Endothelial cell of umbilical vein (primary cell): ENCODE measurements around the gene CNGB1. TPM values are rescaled to one million over a fixed set of nuclear protein-coding genes. Genes with fewer than 3 reads are reported as not detected.

Experiments
- BruUV-seq: library from RNA; stranded (reverse); fragments of 400-500 nt; replicated peaks from 2 replicates; lab custom pipeline; 2021; lab: Mats Ljungman, UMichigan
- CTCF ChIA-PET: fragments of 300-600, 350-600 bp; sonication (Branson Sonifier 250); formaldehyde crosslinking; loops from one replicate; lab custom pipeline; 2021; ENCODE audit warnings: antibody characterized with exemption, inconsistent platforms; lab: Charles Lee
- POLR2A ChIA-PET: fragments of 300-600, 350-600 bp; sonication (Branson Sonifier 250); formaldehyde crosslinking; loops from one replicate; lab custom pipeline; 2021; ENCODE audit warnings: antibody characterized with exemption, inconsistent platforms; lab: Charles Lee
- DNase-seq: peaks from one replicate; pipeline ENCODE4 v3.0.0-alpha.2; 2011; ENCODE audit warnings: low read depth, low spot score
- FAIRE-seq: peaks from 2 replicates; lab custom pipeline; 2011; peaks lifted over from hg19 to GRCh38; lab: Jason Lieb, UNC
- H2AFZ ChIP-seq: 2 replicates; pipeline ENCODE4 v1.6.0; 2012; ENCODE audit warnings: low read depth, low read length, control low read depth, inconsistent platforms
- H3K27ac ChIP-seq: 2 replicates; pipeline ENCODE4 v1.5.1; 2011; ENCODE audit warnings: low read depth, mild to moderate bottlenecking, control low read depth, low read length, moderate library complexity; ENCODE audit not compliant: insufficient read depth
- H3K27me3 ChIP-seq, 2 experiments: 2 replicates each; pipeline versions ENCODE4 v1.6.0 to v1.6.1; 2011; ENCODE audit warnings: low read length in 2 of 2, mixed read lengths in 1 of 2; ENCODE audit not compliant: control insufficient read depth in 2 of 2, insufficient read depth in 2 of 2
- H3K36me3 ChIP-seq, 2 experiments: 2 replicates in 1 of 2; 3 replicates in 1 of 2; pipeline ENCODE4 v1.5.1; 2011; ENCODE audit warnings: low read length in 2 of 2, mild to moderate bottlenecking in 1 of 2, moderate library complexity in 1 of 2; ENCODE audit not compliant: control insufficient read depth in 2 of 2, insufficient read depth in 2 of 2; ENCODE audit errors: extremely low read depth in 1 of 2
- H3K4me1 ChIP-seq: 3 replicates; pipeline ENCODE4 v1.5.1; 2011; ENCODE audit warnings: mild to moderate bottlenecking, low read length; ENCODE audit not compliant: control insufficient read depth, insufficient read depth; ENCODE audit errors: extremely low read depth
- H3K4me2 ChIP-seq: 2 replicates; pipeline ENCODE4 v1.6.1; 2011; ENCODE audit warnings: low read length, control low read depth, mixed read lengths; ENCODE audit not compliant: insufficient read depth
- H3K4me3 ChIP-seq, 3 experiments: fragments of 200-600 bp in 1 of 3; sonication (generic), shearing (Covaris generic) in 1 of 3; replicated peaks in 1 of 3; 2 replicates each; pipeline ENCODE4 v1.5.1; 2011 to 2016; ENCODE audit warnings: control low read depth in 3 of 3, low read length in 3 of 3, mild to moderate bottlenecking in 2 of 3, inconsistent platforms in 1 of 3, low read depth in 1 of 3, moderate library complexity in 1 of 3; ENCODE audit not compliant: insufficient read depth in 1 of 3
- H3K79me2 ChIP-seq: 2 replicates; pipeline ENCODE4 v1.6.0; 2012; ENCODE audit warnings: low read length, inconsistent platforms; ENCODE audit not compliant: control insufficient read depth, insufficient read depth
- H3K9ac ChIP-seq: replicated peaks from 2 replicates; pipeline ENCODE3; 2011; ENCODE audit warnings: low read length, control low read depth; ENCODE audit not compliant: insufficient read depth; ENCODE audit errors: extremely low read depth
- H3K9me1 ChIP-seq: replicated peaks from 3 replicates; pipeline ENCODE4 v1.6.0; 2011; ENCODE audit warnings: mild to moderate bottlenecking, low read length; ENCODE audit not compliant: control insufficient read depth, insufficient read depth; ENCODE audit errors: extremely low read depth
- H3K9me3 ChIP-seq: replicated peaks from 2 replicates; pipeline ENCODE4 v1.5.1; 2012; ENCODE audit warnings: low read length, inconsistent platforms; ENCODE audit not compliant: control insufficient read depth, insufficient read depth
- H4K20me1 ChIP-seq: replicated peaks from 2 replicates; pipeline ENCODE3; 2011; ENCODE audit warnings: mild to moderate bottlenecking, low read length; ENCODE audit not compliant: control insufficient read depth, insufficient read depth; ENCODE audit errors: extremely low read depth
- CTCF ChIP-seq, 2 donors: IDR thresholded peaks; 1 replicate in 1 of 2; 2 replicates in 1 of 2; pipeline ENCODE4 v1.5.1; 2011; ENCODE audit warnings: low read length in 2 of 2, mild to moderate bottlenecking in 2 of 2, moderate library complexity in 2 of 2, control low read depth in 1 of 2, inconsistent platforms in 1 of 2, low read depth in 1 of 2; ENCODE audit not compliant: insufficient read depth in 1 of 2; ENCODE audit errors: extremely low read depth in 1 of 2
- JUN ChIP-seq: IDR thresholded peaks from 2 replicates; pipeline ENCODE4 v1.6.1; 2011; ENCODE audit warnings: borderline replicate concordance, low read depth; ENCODE audit not compliant: insufficient read length, insufficient read depth
- POLR2A ChIP-seq: IDR thresholded peaks from 2 replicates; pipeline ENCODE4 v1.6.1; 2012; ENCODE audit warnings: low read depth, mild to moderate bottlenecking, control low read depth, low read length
- POLR2AphosphoS5 ChIP-seq: IDR thresholded peaks from 2 replicates; pipeline ENCODE4 v1.6.1; 2012; ENCODE audit warnings: low read depth, mild to moderate bottlenecking, control low read depth, low read length, moderate library complexity; ENCODE audit not compliant: insufficient read depth
- dilution Hi-C: fragments of 300-500 bp; cut with MboI; formaldehyde crosslinking; loops from one replicate; pipeline ENCODE4 v1.15.0; 2019; ENCODE audit warnings: low sequenced_read_pairs; ENCODE audit not compliant: extremely low pct_ligation_motif_present
- intact Hi-C: fragments of 100-400 bp; cut with micrococcal nuclease; formaldehyde crosslinking; loops from one replicate; pipeline ENCODE4 v1.10.0; 2022
- polyA plus RNA-seq, 4 experiments: library from polyadenylated mRNA; depleted of rRNA in 3 of 4; stranded (reverse) in 3 of 4; unstranded in 1 of 4; fragments of >200 nt; gene quantifications; 2 replicates each; pipeline versions ENCODE4 v1.2.1 to v1.2.3, GENCODE V29; 2011 to 2012; ENCODE audit warnings: missing spikeins in 1 of 4
- total RNA-seq: library from RNA; stranded (reverse); gene quantifications from 2 replicates; pipeline ENCODE4 v1.2.3, GENCODE V29; 2021
- TF ChIP-seq, protein P1 (sequence below): IDR thresholded peaks from 2 replicates; pipeline ENCODE4 v1.6.1; 2011; ENCODE audit not compliant: insufficient read depth, insufficient read length

Gene CNGB1
- total and polyA plus RNA-seq, 2 donors (not counting 3 experiments of a cell fraction or from before 2014, with no cell fraction given) = not detected

DNA sequence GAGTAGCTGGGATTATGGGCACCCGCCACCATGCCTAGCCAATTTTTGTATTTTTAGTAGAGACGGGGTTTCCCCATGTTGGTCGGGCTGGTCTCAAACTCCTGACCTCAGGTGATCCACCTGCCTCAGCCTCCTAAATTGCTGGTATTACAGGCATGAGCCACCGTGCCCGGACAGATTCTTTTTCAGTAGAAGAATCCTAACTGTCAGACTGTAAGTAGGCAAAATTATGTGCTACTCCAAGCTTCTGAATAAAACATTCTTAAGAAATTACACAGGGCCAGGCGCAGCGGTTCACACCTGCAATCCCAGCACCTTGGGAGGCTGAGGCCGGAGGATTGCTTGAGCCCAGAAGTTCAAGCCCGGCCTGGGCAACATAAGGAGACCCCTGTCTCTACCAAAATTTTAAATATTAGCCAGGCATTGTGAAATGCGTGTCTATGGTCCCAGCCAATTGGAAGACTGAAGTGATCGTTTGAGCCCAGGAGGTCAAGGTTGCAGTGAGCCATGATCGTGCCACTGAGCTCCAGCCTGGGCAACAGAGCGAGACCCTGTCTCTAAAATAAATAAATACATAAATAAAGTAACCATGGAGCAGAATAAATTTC, 101.9 kb downstream of the CNGB1 start:
- Histone ChIP-seq H4K20me1 (no peaks in the 10 kb centered on the region), H2AFZ (no peak overlapping the region), H3K9me1 (no peaks in the 10 kb centered on the region), H3K27ac (no peak overlapping the region), H3K36me3 (no peaks in the 10 kb centered on the region), H3K9ac (no peak overlapping the region), H3K9me3 (no peaks in the 10 kb centered on the region), H3K4me3 (no peak overlapping the region), H3K27me3 (peaks cover 0 to under 1% of the 10 kb centered on the region in 2 experiments), H3K4me2 (no peak overlapping the region), H3K4me1 (peaks cover 4% of the 10 kb centered on the region), H3K79me2 (no peaks in the 10 kb centered on the region)
- ChIA-PET CTCF (no interaction called here), POLR2A (no interaction called here)
- DNase-seq (no peak), FAIRE-seq (no peak)
- intact Hi-C loops = no loop called here
- no peak for TF ChIP-seq POLR2AphosphoS5
- TF ChIP-seq CTCF (IDR thresholded peaks at IDR 0.05; ENCODE audit: extremely low read depth in 1 of 2, insufficient read depth in 1 of 2, low read depth in 1 of 2, low read length in 2 of 2) = no peak
- TF ChIP-seq JUN = no peak
- TF ChIP-seq, protein P1, sequence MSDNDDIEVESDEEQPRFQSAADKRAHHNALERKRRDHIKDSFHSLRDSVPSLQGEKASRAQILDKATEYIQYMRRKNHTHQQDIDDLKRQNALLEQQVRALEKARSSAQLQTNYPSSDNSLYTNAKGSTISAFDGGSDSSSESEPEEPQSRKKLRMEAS = no peak
- no peak for TF ChIP-seq POLR2A
- BruUV-seq = no TSS peak
- dilution Hi-C loops = no loop called here
